HEK293 (cell line): ENCODE measurements around the gene AMT.

Source experiments
- PRDM1 ChIP-seq: fragments of 450-650 bp; formaldehyde crosslinking; IDR thresholded peaks from 2 replicates; pipeline ENCODE4; 2016; ENCODE audit warnings: missing biosample characterization, missing genetic modification characterization
- SP3 ChIP-seq: fragments of 450-650 bp; formaldehyde crosslinking; IDR thresholded peaks from 2 replicates; pipeline ENCODE4 v1.5.1; 2016; ENCODE audit warnings: missing biosample characterization, missing genetic modification characterization
- YY1 ChIP-seq: fragments of 450-650 bp; formaldehyde crosslinking; IDR thresholded peaks from 2 replicates; pipeline ENCODE4 v1.5.1; 2018; ENCODE audit warnings: missing biosample characterization, missing genetic modification characterization
- ZBTB7A ChIP-seq: fragments of 450-650 bp; formaldehyde crosslinking; IDR thresholded peaks from 2 replicates; pipeline ENCODE4 v1.5.1; 2016; ENCODE audit warnings: low read depth, missing biosample characterization, missing genetic modification characterization
- ZFP3 ChIP-seq: fragments of 450-650 bp; formaldehyde crosslinking; IDR thresholded peaks from 2 replicates; pipeline ENCODE4 v1.5.1; 2016; ENCODE audit warnings: low read depth, missing biosample characterization, missing genetic modification characterization
- TF ChIP-seq, protein P1 (sequence below): fragments of 450-650 bp; formaldehyde crosslinking; IDR thresholded peaks from 2 replicates; pipeline ENCODE4 v1.5.1; 2016; ENCODE audit warnings: missing biosample characterization, missing genetic modification characterization

- TF ChIP-seq YY1 (tag by site-specific recombination) (no peak), SP3 (tag by site-specific recombination) (no peak), ZBTB7A (no peak), ZFP3 (tag by site-specific recombination) (no peak), PRDM1 (tag by site-specific recombination) (no peak)
- TF ChIP-seq, protein P1, sequence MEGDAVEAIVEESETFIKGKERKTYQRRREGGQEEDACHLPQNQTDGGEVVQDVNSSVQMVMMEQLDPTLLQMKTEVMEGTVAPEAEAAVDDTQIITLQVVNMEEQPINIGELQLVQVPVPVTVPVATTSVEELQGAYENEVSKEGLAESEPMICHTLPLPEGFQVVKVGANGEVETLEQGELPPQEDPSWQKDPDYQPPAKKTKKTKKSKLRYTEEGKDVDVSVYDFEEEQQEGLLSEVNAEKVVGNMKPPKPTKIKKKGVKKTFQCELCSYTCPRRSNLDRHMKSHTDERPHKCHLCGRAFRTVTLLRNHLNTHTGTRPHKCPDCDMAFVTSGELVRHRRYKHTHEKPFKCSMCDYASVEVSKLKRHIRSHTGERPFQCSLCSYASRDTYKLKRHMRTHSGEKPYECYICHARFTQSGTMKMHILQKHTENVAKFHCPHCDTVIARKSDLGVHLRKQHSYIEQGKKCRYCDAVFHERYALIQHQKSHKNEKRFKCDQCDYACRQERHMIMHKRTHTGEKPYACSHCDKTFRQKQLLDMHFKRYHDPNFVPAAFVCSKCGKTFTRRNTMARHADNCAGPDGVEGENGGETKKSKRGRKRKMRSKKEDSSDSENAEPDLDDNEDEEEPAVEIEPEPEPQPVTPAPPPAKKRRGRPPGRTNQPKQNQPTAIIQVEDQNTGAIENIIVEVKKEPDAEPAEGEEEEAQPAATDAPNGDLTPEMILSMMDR (tag by site-specific recombination) = no peak
Observed at GRCh38 chr3:49406571-49407565, 15.4 kb downstream of the AMT start.
